ENCODE results near the gene LAMA5. TPM values are rescaled to one million over a fixed set of nuclear protein-coding genes. Genes with fewer than 3 reads are reported as not detected.

The LAMA5 gene
- polyA plus RNA-seq, 3 donors: 0.05 TPM; not detected in 2

GRCh38 chr20:62355878-62356588 lies 11.1 kb downstream of the LAMA5 start:
- H3K36me3 ChIP-seq (replicated peaks in 1 of 2; ENCODE audit: control insufficient read depth in 1 of 2, insufficient read depth in 2 of 2, low read length in 2 of 2): no peaks in the 10 kb centered on the region
- no peaks in the 10 kb centered on the region for H3K79me2 ChIP-seq (ENCODE audit: insufficient read depth, low read length)
- H3K4me1 ChIP-seq (ENCODE audit: control insufficient read depth in 1 of 2, insufficient read depth in 2 of 2, low read length in 2 of 2): no peaks in the 10 kb centered on the region
- H3K4me2 ChIP-seq (replicated peaks; ENCODE audit: extremely low read depth, low read length, poor library complexity, severe bottlenecking): no peak overlapping the region
- no peak overlapping the region for H3K4me3 ChIP-seq (replicated peaks in 1 of 3; ENCODE audit: low read depth in 2 of 3, low read length in 3 of 3)
- Mint-ChIP-seq H3K36me3 (no peaks in the 10 kb centered on the region), H3K27me3 (ENCODE audit: low read depth in 3 of 3) (peaks cover 2 to 26% (median 14%) of the 10 kb centered on the region in 3 donors), H3K4me3 (no peak overlapping the region), H3K9me3 (no peaks in the 10 kb centered on the region), H3K27ac (no peak overlapping the region), H3K4me1 (no peaks in the 10 kb centered on the region)
- peaks cover 0 to 11% of the 10 kb centered on the region in 2 donors for H3K27me3 ChIP-seq (ENCODE audit: control insufficient read depth in 2 of 2, insufficient read depth in 2 of 2, low read length in 2 of 2)
- WGBS (ENCODE audit: insufficient coverage): 81% methylated on average over 24 of the region's 29 CpGs
- H3K9ac ChIP-seq (ENCODE audit: insufficient read depth, low read length, poor library complexity, severe bottlenecking): no peak overlapping the region
- H3K27ac ChIP-seq (ENCODE audit: low read depth in 1 of 2, low read length in 2 of 2): no peak overlapping the region
- TF ChIP-seq, protein P1, sequence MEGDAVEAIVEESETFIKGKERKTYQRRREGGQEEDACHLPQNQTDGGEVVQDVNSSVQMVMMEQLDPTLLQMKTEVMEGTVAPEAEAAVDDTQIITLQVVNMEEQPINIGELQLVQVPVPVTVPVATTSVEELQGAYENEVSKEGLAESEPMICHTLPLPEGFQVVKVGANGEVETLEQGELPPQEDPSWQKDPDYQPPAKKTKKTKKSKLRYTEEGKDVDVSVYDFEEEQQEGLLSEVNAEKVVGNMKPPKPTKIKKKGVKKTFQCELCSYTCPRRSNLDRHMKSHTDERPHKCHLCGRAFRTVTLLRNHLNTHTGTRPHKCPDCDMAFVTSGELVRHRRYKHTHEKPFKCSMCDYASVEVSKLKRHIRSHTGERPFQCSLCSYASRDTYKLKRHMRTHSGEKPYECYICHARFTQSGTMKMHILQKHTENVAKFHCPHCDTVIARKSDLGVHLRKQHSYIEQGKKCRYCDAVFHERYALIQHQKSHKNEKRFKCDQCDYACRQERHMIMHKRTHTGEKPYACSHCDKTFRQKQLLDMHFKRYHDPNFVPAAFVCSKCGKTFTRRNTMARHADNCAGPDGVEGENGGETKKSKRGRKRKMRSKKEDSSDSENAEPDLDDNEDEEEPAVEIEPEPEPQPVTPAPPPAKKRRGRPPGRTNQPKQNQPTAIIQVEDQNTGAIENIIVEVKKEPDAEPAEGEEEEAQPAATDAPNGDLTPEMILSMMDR (IDR thresholded peaks at IDR 0.05): no peak
- no peaks in the 10 kb centered on the region for H3K9me3 ChIP-seq (replicated peaks in 1 of 2; ENCODE audit: control insufficient read depth in 1 of 2, insufficient read depth in 1 of 2, low read length in 2 of 2)
- H2AFZ ChIP-seq (ENCODE audit: insufficient read depth, low read depth, low read length, poor library complexity, severe bottlenecking): no peak overlapping the region
- H4K20me1 ChIP-seq (ENCODE audit: insufficient read depth, low read length): no peaks in the 10 kb centered on the region
- intact Hi-C loops (cut with micrococcal nuclease): no loop called here
- no peak for DNase-seq

- Histone ChIP-seq H3K4me1 (ENCODE audit: control insufficient read depth in 1 of 2, insufficient read depth in 2 of 2, low read length in 2 of 2) (no peaks in the 10 kb centered on the region), H3K36me3 (replicated peaks in 1 of 2; ENCODE audit: control insufficient read depth in 1 of 2, insufficient read depth in 2 of 2, low read length in 2 of 2) (no peaks in the 10 kb centered on the region), H3K4me3 (replicated peaks in 1 of 3; ENCODE audit: low read depth in 2 of 3, low read length in 3 of 3) (no peak overlapping the region), H3K9me3 (replicated peaks in 1 of 2; ENCODE audit: control insufficient read depth in 1 of 2, insufficient read depth in 1 of 2, low read length in 2 of 2) (no peaks in the 10 kb centered on the region), H3K79me2 (ENCODE audit: insufficient read depth, low read length) (no peaks in the 10 kb centered on the region), H2AFZ (ENCODE audit: insufficient read depth, low read depth, low read length, poor library complexity, severe bottlenecking) (no peak overlapping the region), H3K4me2 (replicated peaks; ENCODE audit: extremely low read depth, low read length, poor library complexity, severe bottlenecking) (no peak overlapping the region), H3K27ac (ENCODE audit: low read depth in 1 of 2, low read length in 2 of 2) (no peak overlapping the region), H3K9ac (ENCODE audit: insufficient read depth, low read length, poor library complexity, severe bottlenecking) (no peak overlapping the region), H3K27me3 (ENCODE audit: control insufficient read depth in 2 of 2, insufficient read depth in 2 of 2, low read length in 2 of 2) (peaks cover 0 to 11% of the 10 kb centered on the region in 2 donors), H4K20me1 (ENCODE audit: insufficient read depth, low read length) (no peaks in the 10 kb centered on the region)
- TF ChIP-seq, protein P1 (IDR thresholded peaks at IDR 0.05): no peak
- Mint-ChIP-seq H3K4me3 (no peak overlapping the region), H3K36me3 (no peaks in the 10 kb centered on the region), H3K4me1 (no peaks in the 10 kb centered on the region), H3K27me3 (ENCODE audit: low read depth in 3 of 3) (peaks cover 2 to 26% (median 14%) of the 10 kb centered on the region in 3 donors), H3K9me3 (no peaks in the 10 kb centered on the region), H3K27ac (no peak overlapping the region)
- DNase-seq: no peak
- intact Hi-C loops (cut with micrococcal nuclease): no loop called here
- WGBS (ENCODE audit: insufficient coverage): 90% methylated on average over 2 of the region's 11 CpGs
Observed at GRCh38 chr20:62355516-62355877, 11.6 kb downstream of the LAMA5 start.
